ENCODE results near the gene MOB1A.
"Not testable (repeated sequence)": the region's sequence is repeated elsewhere in the genome, so short reads cannot be mapped to it uniquely, and the experiment has no call there.

The MOB1A gene

DNA sequence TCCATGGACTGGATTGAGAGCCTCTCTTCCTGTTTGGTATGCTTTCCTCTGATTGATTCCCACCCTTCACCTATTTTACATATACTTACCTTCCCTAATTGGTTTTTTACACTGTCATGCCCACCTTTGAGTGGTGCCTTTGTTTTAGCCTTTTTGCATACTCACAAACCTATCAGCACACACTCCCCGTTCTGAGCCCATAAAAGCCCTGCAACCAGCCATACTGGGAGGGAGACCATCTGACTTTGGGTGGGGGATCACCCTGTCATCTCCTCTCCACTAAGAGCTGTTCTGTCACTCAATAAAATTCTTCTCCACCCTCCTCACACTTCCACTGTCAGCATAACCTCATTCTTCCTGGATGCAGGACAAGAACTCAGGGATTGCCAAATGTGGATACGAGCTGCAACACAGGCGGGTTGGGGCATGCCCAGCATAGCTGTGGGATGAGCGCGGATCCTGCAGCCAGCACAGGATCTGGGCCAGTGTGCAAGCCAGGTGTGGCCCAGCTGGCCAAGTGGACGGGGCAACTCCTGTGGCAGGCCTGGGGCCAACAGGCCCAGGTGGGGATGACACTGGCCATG, 9.4 kb upstream of the MOB1A start:
- no peak for DNase-seq (ENCODE audit: low read depth, low spot score)
- Histone ChIP-seq H3K36me3 (ENCODE audit: insufficient read depth, insufficient read length, low read length) (no peaks in the 10 kb centered on the region), H3K9ac (ENCODE audit: insufficient read length, low read depth) (no peak overlapping the region)

DNA sequence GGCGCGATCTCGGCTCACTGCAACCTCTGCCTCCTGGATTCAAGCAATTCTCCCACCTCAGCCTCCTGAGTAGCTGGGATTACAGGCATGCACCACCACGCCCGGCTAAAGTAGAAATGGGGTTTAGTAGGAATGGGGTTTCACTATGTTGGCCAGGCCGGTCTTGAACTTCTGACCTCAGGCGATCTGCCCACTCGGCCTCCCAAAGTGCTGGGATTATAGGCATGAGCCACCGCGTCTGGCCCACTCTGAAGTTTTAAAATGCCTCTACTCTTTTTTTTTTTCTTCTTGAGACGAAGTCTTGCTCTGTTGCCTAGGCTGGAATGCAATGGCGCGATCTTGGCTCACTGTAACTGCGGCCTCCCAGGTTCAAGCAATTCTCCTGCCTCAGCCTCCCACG, 8.0 kb upstream of the MOB1A start:
- not testable (repeated sequence) for H3K36me3 ChIP-seq (ENCODE audit: insufficient read depth, insufficient read length, low read length); H3K27me3 ChIP-seq (ENCODE audit: insufficient read depth, insufficient read length); H3K4me1 ChIP-seq (ENCODE audit: insufficient read depth, insufficient read length); H3K4me3 ChIP-seq (ENCODE audit: insufficient read length, low read depth); H3K9ac ChIP-seq (ENCODE audit: insufficient read length, low read depth); H3K9me3 ChIP-seq (ENCODE audit: insufficient read depth, low read length); DNase-seq (ENCODE audit: low read depth, low spot score)

More for the DNA sequence above, 9.4 kb upstream of the MOB1A start:
- Histone ChIP-seq H3K9me3 (ENCODE audit: insufficient read depth, low read length) (no peaks in the 10 kb centered on the region), H3K4me1 (ENCODE audit: insufficient read depth, insufficient read length) (no peaks in the 10 kb centered on the region), H3K4me3 (ENCODE audit: insufficient read length, low read depth) (no peak overlapping the region), H3K27me3 (ENCODE audit: insufficient read depth, insufficient read length) (no peaks in the 10 kb centered on the region)
- no peak for TF ChIP-seq YY1 (IDR thresholded peaks at IDR 0.05; ENCODE audit: insufficient read depth, insufficient read length)
- TF ChIP-seq SUZ12 (IDR thresholded peaks at IDR 0.05; ENCODE audit: extremely low read depth, insufficient read depth, insufficient read length), result no peak
- TF ChIP-seq ZNF274 (IDR thresholded peaks at IDR 0.05; ENCODE audit: low read depth, low read length), result no peak

DNA sequence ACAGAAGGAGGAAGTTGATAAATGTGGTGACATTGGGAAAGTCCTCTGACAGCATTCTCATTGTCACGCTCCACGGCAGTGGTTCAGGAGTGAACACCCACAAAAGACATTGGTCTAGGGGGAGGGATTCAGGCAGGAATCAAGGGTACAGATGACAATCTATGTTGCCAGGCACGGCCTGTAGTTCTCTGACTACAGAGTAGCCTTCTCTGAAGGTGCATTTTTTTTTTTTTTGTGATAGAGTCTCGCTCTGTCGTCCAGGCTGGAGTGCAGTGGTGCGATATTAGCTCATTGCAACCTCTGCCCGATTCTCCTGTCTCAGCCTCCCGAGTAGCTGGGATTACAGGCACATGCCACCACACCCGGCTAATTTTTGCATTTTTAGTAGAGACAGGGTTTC, 7.4 kb upstream of the MOB1A start:
- H3K36me3 ChIP-seq (ENCODE audit: insufficient read depth, insufficient read length, low read length), result no peaks in the 10 kb centered on the region
- no peak overlapping the region for H3K4me3 ChIP-seq (ENCODE audit: insufficient read length, low read depth)
- DNase-seq (ENCODE audit: low read depth, low spot score), result no peak
- H3K9me3 ChIP-seq (ENCODE audit: insufficient read depth, low read length), result no peaks in the 10 kb centered on the region
- H3K9ac ChIP-seq (ENCODE audit: insufficient read length, low read depth), result no peak overlapping the region
- H3K27me3 ChIP-seq (ENCODE audit: insufficient read depth, insufficient read length), result no peaks in the 10 kb centered on the region
- no peaks in the 10 kb centered on the region for H3K4me1 ChIP-seq (ENCODE audit: insufficient read depth, insufficient read length)
- TF ChIP-seq ZNF274 (IDR thresholded peaks at IDR 0.05; ENCODE audit: low read depth, low read length) (no peak), SUZ12 (IDR thresholded peaks at IDR 0.05; ENCODE audit: extremely low read depth, insufficient read depth, insufficient read length) (no peak), YY1 (IDR thresholded peaks at IDR 0.05; ENCODE audit: insufficient read depth, insufficient read length) (no peak)

DNA sequence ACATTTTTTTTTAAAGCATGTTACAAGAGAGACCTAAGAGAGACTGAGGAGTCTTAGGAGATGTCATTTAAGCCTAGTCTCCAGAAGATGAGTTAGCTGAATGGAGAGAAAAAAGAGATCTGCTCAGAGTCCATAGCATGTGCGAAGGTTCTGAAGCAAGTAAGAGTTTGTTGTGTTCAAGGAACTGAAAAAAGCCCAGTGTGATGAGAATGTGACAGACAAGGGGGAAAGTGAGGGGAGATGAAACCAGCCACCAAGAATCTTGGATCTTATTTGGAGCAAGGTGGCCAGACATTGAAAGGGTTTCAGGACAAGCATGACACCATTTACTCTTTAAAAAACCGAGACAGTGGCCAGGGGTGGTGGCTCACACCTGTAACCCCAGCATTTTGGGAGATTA, 5.2 kb upstream of the MOB1A start:
- Histone ChIP-seq H3K4me3 (ENCODE audit: insufficient read length, low read depth) (no peak overlapping the region), H3K9ac (ENCODE audit: insufficient read length, low read depth) (no peak overlapping the region), H3K36me3 (ENCODE audit: insufficient read depth, insufficient read length, low read length) (no peaks in the 10 kb centered on the region), H3K4me1 (ENCODE audit: insufficient read depth, insufficient read length) (no peaks in the 10 kb centered on the region), H3K27me3 (ENCODE audit: insufficient read depth, insufficient read length) (no peaks in the 10 kb centered on the region), H3K9me3 (ENCODE audit: insufficient read depth, low read length) (no peaks in the 10 kb centered on the region)
- DNase-seq (ENCODE audit: low read depth, low spot score), result no peak
- TF ChIP-seq ZNF274 (IDR thresholded peaks at IDR 0.05; ENCODE audit: low read depth, low read length) (no peak), YY1 (IDR thresholded peaks at IDR 0.05; ENCODE audit: insufficient read depth, insufficient read length) (no peak), SUZ12 (IDR thresholded peaks at IDR 0.05; ENCODE audit: extremely low read depth, insufficient read depth, insufficient read length) (no peak)

DNA sequence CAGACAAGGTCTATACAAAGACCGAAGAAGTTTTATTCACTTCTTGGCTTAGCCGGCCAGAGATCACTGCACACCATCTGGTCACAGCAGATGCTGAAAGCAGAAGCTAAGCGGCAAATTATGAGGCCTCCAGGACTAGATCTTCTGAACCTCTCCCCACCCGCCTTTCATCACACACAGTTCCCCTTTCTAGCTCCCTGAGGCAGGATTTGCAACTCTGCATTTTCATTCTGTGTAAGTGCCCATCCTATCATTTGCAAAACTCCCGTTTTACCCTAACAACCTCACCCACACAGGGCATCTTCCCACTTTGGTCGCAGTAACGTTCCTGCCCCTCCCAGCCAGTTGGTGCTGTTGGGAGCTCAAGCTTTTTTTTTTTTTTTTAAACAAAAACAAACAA, 3.1 kb upstream of the MOB1A start:
- Histone ChIP-seq H3K4me3 (ENCODE audit: insufficient read length, low read depth) (no peak overlapping the region), H3K9me3 (ENCODE audit: insufficient read depth, low read length) (no peaks in the 10 kb centered on the region), H3K36me3 (ENCODE audit: insufficient read depth, insufficient read length, low read length) (peaks cover 4% of the 10 kb centered on the region), H3K4me1 (ENCODE audit: insufficient read depth, insufficient read length) (no peaks in the 10 kb centered on the region), H3K9ac (ENCODE audit: insufficient read length, low read depth) (no peak overlapping the region), H3K27me3 (ENCODE audit: insufficient read depth, insufficient read length) (no peaks in the 10 kb centered on the region)
- no peak for TF ChIP-seq YY1 (IDR thresholded peaks at IDR 0.05; ENCODE audit: insufficient read depth, insufficient read length)
- no peak for TF ChIP-seq SUZ12 (IDR thresholded peaks at IDR 0.05; ENCODE audit: extremely low read depth, insufficient read depth, insufficient read length)
- no peak for TF ChIP-seq ZNF274 (IDR thresholded peaks at IDR 0.05; ENCODE audit: low read depth, low read length)
- DNase-seq (ENCODE audit: low read depth, low spot score), result no peak

DNA sequence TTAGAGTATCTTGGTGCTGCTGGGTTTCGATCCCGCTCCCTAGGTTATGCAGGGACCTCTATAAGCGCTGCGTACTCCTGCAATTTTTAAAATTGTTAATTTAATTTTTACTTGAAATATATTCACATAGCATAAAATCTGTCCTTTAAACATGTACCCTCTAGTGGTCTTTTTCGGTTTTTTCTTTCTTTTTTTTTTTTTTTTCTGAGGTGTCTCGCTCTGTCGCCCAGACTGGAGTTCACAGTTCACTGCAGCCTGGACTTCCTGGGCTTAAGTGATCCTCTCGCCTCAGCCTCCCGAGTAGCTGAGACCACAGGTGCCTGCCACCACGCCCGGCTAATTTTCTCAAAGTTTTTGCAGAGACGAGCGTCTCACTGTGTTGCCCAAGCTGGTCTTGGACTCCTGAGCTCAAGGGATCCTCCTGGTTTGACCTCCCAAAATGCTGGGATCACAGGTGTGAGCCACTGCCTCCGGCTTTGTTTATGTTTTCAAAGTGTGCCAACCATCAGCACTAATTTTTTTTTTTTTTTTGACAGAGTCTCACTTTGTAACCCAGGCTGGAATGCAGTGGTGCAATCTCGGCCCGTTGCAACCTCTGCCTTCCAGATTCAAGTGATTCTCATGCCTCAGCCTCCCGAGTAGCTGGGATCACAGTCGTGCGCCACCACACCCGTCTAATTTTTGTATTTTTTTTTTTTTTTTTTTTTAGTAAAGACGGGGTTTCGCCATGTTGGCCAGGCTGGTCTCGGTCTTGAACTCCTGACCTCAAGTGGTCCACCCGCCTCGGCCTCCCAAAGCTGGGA, 585 bp upstream of the MOB1A start:
- no peaks in the 10 kb centered on the region for H3K9me3 ChIP-seq (ENCODE audit: insufficient read depth, low read length)
- peak overlapping the region; percentile 8 for H3K4me3 ChIP-seq (ENCODE audit: insufficient read length, low read depth)
- no peak for DNase-seq (ENCODE audit: low read depth, low spot score)
- H3K9ac ChIP-seq (ENCODE audit: insufficient read length, low read depth), result no peak overlapping the region
- TF ChIP-seq YY1 (IDR thresholded peaks at IDR 0.05; ENCODE audit: insufficient read depth, insufficient read length) (no peak), SUZ12 (IDR thresholded peaks at IDR 0.05; ENCODE audit: extremely low read depth, insufficient read depth, insufficient read length) (no peak), ZNF274 (IDR thresholded peaks at IDR 0.05; ENCODE audit: low read depth, low read length) (no peak)
- peaks cover 11% of the 10 kb centered on the region for H3K36me3 ChIP-seq (ENCODE audit: insufficient read depth, insufficient read length, low read length)
- H3K4me1 ChIP-seq (ENCODE audit: insufficient read depth, insufficient read length), result no peaks in the 10 kb centered on the region
- H3K27me3 ChIP-seq (ENCODE audit: insufficient read depth, insufficient read length), result no peaks in the 10 kb centered on the region

DNA sequence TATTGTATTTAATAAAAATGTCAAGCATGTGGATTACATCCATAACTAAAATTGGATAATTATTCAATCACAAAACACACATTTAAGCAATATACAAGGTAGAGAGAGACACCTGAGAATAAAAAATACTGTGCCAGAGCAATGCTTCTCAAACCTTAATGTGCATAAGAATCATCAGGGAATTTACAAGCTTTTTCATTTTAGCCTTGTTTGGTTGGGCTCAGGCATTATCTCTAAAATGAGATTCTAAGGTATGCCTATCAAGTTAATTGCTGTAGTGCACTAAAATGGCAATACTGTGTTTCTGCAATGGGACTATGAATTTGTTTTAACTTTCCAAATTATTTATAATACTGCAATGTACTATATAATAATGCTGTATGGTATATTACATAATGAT, 983 bp downstream of the MOB1A start:
- H3K4me1 ChIP-seq (ENCODE audit: insufficient read depth, insufficient read length), result no peaks in the 10 kb centered on the region
- DNase-seq (ENCODE audit: low read depth, low spot score), result no peak
- peak overlapping the region; percentile 90 for H3K9ac ChIP-seq (ENCODE audit: insufficient read length, low read depth)
- TF ChIP-seq ZNF274 (IDR thresholded peaks at IDR 0.05; ENCODE audit: low read depth, low read length) (no peak), SUZ12 (IDR thresholded peaks at IDR 0.05; ENCODE audit: extremely low read depth, insufficient read depth, insufficient read length) (no peak), YY1 (IDR thresholded peaks at IDR 0.05; ENCODE audit: insufficient read depth, insufficient read length) (no peak)
- peak overlapping the region; percentile 83 for H3K4me3 ChIP-seq (ENCODE audit: insufficient read length, low read depth)
- H3K27me3 ChIP-seq (ENCODE audit: insufficient read depth, insufficient read length), result no peaks in the 10 kb centered on the region
- peaks cover 12% of the 10 kb centered on the region for H3K36me3 ChIP-seq (ENCODE audit: insufficient read depth, insufficient read length, low read length)
- H3K9me3 ChIP-seq (ENCODE audit: insufficient read depth, low read length), result no peaks in the 10 kb centered on the region

Data from NT2/D1 (cell line).